Fibroblast of lung (primary cell): ENCODE measurements around the gene ANKS1A.

Source experiments
- CTCF ChIP-seq, 2 donors: IDR thresholded peaks in 1 of 2; conservative IDR thresholded peaks in 1 of 2; 1 replicate in 1 of 2; 2 replicates in 1 of 2; pipeline ENCODE4 v1.5.1; 2011 to 2012; ENCODE audit warnings: low read length in 2 of 2, control low read depth in 1 of 2, inconsistent platforms in 1 of 2, low read depth in 1 of 2, mild to moderate bottlenecking in 1 of 2
- EZH2 ChIP-seq: IDR thresholded peaks from 2 replicates; pipeline ENCODE4 v1.5.1; 2012; ENCODE audit warnings: low read length, control low read depth, mild to moderate bottlenecking; ENCODE audit errors: missing control alignments

DNA sequence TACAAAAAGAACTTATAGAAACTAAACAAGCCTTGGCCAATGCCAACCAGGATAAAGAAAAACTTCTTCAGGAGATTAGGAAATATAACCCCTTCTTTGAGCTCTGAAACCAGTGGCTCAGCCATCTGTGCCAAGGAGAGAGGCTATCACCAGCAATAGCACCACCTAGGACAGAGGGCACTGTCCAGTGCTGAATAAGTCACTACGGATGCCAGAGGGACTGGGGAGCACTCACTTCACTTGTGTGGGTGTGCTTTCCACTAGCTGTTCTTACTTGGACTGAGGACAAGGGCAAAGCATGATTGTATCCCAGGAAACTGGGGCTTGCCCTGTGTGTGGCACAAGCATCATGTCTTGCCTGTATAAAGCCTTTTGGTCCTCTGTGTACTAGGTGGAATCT lies 16.7 kb upstream of the ANKS1A start:
- TF ChIP-seq CTCF (conservative IDR thresholded peaks at IDR 0.05 in 1 of 2, IDR thresholded peaks at IDR 0.05 in 1 of 2; ENCODE audit: low read depth in 1 of 2, low read length in 2 of 2): no peak
- no peak for TF ChIP-seq EZH2
